ENCODE measurements around the gene GATA3.

The GATA3 gene

DNA sequence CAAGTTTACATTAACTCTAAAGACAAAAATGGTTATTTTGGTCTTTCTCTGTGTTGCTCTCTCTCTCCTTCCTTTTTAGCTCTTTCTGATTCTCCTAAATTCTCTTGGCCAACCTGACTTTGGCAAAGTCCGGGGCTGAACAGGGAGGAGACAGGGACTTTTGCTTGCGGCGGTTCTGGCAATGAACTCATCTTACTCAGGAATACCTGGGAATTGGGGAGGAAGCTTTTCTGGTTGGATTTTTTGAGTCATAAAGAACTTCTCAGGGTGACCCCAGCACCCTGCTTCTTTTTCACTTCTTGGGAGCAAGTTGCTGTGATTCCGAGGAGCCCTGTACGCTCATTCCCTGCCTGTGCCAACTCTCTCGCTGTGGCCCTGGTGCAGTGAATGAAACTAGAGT is 16.0 kb downstream of the GATA3 start:
- TF ChIP-seq ZFX (IDR thresholded peaks at IDR 0.05; ENCODE audit: borderline replicate concordance), result no peak
- TF ChIP-seq, protein P1, sequence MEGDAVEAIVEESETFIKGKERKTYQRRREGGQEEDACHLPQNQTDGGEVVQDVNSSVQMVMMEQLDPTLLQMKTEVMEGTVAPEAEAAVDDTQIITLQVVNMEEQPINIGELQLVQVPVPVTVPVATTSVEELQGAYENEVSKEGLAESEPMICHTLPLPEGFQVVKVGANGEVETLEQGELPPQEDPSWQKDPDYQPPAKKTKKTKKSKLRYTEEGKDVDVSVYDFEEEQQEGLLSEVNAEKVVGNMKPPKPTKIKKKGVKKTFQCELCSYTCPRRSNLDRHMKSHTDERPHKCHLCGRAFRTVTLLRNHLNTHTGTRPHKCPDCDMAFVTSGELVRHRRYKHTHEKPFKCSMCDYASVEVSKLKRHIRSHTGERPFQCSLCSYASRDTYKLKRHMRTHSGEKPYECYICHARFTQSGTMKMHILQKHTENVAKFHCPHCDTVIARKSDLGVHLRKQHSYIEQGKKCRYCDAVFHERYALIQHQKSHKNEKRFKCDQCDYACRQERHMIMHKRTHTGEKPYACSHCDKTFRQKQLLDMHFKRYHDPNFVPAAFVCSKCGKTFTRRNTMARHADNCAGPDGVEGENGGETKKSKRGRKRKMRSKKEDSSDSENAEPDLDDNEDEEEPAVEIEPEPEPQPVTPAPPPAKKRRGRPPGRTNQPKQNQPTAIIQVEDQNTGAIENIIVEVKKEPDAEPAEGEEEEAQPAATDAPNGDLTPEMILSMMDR (IDR thresholded peaks at IDR 0.05), result no peak
- no peak overlapping the region for H3K27ac ChIP-seq

DNA sequence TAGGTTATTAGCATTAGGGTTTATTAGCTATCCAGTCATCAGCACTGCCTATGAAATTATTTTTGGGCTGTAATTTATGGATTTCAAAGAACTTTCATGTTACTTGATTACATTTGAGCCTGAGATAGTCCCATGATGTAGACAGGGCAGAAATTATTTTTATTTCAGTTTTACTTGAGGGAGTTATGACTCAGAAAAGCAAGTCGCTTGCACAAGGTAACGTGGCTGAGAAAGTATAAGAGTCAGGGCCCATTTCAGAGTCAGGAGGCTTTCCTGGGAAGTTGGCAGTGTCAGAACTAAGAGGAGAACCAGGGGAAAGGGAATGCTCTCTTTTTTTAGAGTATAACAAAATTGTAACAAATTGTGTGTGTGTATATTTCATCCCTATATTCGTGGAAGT is 16.5 kb downstream of the GATA3 start:
- no peak overlapping the region for H3K27ac ChIP-seq
- no peak for TF ChIP-seq ZFX (IDR thresholded peaks at IDR 0.05; ENCODE audit: borderline replicate concordance)
- TF ChIP-seq, protein P1 (IDR thresholded peaks at IDR 0.05), result no peak

DNA sequence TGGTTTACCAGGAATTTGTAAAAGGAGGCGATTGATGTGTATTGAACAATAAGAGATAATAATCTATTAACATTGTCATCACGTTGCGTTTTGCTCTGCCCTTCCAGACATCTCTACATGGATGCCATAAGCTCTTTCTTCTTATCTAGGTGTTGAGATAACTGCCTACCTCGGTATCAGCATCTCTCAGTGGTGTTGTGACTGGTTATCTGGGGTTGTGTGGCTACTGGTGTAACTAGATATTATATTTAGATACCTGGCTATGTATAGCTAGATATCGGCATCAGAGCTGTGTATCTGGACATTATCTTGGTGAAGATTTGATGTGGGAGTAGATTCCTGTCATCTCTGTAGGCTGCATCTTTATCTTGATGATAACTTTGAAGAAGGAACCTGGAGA is 17.2 kb downstream of the GATA3 start:
- TF ChIP-seq, protein P1 (IDR thresholded peaks at IDR 0.05), result no peak
- TF ChIP-seq ZFX (IDR thresholded peaks at IDR 0.05; ENCODE audit: borderline replicate concordance), result no peak
- no peak overlapping the region for H3K27ac ChIP-seq

DNA sequence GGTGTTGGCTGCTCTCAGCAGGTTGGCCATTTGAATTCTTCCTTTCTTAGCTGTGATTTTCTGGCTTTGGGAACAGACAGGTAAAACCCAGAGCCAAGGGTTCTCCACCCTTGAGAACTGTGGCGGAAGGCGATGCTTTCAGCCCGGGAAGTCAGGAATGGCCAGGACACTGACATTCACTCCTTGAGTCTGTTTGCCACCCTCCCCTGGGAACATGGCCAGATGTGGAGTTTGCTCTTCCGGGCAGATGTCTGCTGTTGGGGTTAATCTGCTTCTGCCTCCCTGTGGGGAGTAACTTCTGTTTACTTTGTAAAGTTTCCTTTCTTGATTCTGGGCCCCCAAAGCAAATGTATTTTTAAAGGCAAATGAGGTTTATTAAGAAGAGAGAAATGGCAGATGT is 17.7 kb downstream of the GATA3 start:
- no peak overlapping the region for H3K27ac ChIP-seq
- TF ChIP-seq, protein P1 (IDR thresholded peaks at IDR 0.05), result no peak
- no peak for TF ChIP-seq ZFX (IDR thresholded peaks at IDR 0.05; ENCODE audit: borderline replicate concordance)

DNA sequence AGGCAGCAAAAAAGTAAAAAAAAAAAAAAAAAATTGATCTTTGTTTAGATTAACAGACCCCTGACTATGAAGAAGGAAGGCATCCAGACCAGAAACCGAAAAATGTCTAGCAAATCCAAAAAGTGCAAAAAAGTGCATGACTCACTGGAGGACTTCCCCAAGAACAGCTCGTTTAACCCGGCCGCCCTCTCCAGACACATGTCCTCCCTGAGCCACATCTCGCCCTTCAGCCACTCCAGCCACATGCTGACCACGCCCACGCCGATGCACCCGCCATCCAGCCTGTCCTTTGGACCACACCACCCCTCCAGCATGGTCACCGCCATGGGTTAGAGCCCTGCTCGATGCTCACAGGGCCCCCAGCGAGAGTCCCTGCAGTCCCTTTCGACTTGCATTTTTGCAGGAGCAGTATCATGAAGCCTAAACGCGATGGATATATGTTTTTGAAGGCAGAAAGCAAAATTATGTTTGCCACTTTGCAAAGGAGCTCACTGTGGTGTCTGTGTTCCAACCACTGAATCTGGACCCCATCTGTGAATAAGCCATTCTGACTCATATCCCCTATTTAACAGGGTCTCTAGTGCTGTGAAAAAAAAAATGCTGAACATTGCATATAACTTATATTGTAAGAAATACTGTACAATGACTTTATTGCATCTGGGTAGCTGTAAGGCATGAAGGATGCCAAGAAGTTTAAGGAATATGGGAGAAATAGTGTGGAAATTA is 19.4 kb downstream of the GATA3 start:
- H3K27ac ChIP-seq, result peak overlapping the region; percentile 10; the same call in 1 of the 2 replicates
- no peak for TF ChIP-seq ZFX (IDR thresholded peaks at IDR 0.05; ENCODE audit: borderline replicate concordance)
- TF ChIP-seq, protein P1 (IDR thresholded peaks at IDR 0.05), result no peak

DNA sequence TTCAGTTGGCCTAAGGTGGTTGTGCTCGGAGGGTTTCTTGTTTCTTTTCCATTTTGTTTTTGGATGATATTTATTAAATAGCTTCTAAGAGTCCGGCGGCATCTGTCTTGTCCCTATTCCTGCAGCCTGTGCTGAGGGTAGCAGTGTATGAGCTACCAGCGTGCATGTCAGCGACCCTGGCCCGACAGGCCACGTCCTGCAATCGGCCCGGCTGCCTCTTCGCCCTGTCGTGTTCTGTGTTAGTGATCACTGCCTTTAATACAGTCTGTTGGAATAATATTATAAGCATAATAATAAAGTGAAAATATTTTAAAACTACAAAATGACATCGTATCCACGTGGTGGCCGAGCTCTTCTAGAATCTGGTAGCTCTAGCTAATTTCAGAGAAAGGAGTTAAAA is 20.4 kb downstream of the GATA3 start:
- peak overlapping the region; percentile 10; the same call in 1 of the 2 replicates for H3K27ac ChIP-seq
- TF ChIP-seq ZFX (IDR thresholded peaks at IDR 0.05; ENCODE audit: borderline replicate concordance), result no peak
- TF ChIP-seq, protein P1 (IDR thresholded peaks at IDR 0.05), result no peak

All from 22Rv1 (cell line).